Panc1 (cell line): ENCODE data around the gene DENND1C. TPM values are rescaled to one million over a fixed set of nuclear protein-coding genes. Genes with fewer than 3 reads are reported as not detected.

Experiments
- ATAC-seq: fragments of 200-7000 bp; cut with Tn5 transposase; 2 replicates; pipeline ENCODE4 v1.9.1; 2020; ENCODE audit warnings: mild to moderate bottlenecking, moderate library complexity
- BruUV-seq: library from RNA; stranded (reverse); fragments of 400-500 nt; replicated peaks from 2 replicates; lab custom pipeline; 2021; lab: Mats Ljungman, UMichigan
- CTCF ChIA-PET: fragments of 300-600 bp; sonication (Branson Sonifier 250); formaldehyde crosslinking; loops from one replicate; lab custom pipeline; 2022; ENCODE audit warnings: antibody characterized with exemption; lab: Charles Lee
- POLR2A ChIA-PET: fragments of 300-600 bp; sonication (Branson Sonifier 250); formaldehyde crosslinking; loops from one replicate; lab custom pipeline; 2022; ENCODE audit warnings: antibody characterized with exemption; lab: Charles Lee
- DNase-seq: peaks from one replicate; pipeline ENCODE4 v3.0.0-alpha.2; 2010; ENCODE audit warnings: low read depth, low spot score
- H3K27ac ChIP-seq: 2 replicates; pipeline ENCODE4 v1.5.1; 2011; ENCODE audit warnings: mild to moderate bottlenecking, low read length, inconsistent platforms
- H3K27me3 ChIP-seq: fragments of 200-500 bp; sonication (Bioruptor generic); 2 replicates; pipeline ENCODE4 v1.6.0; 2014; ENCODE audit warnings: low read length, inconsistent platforms; ENCODE audit not compliant: control insufficient read depth, insufficient read depth
- H3K36me3 ChIP-seq: fragments of 200-500 bp; sonication (Bioruptor generic); 2 replicates; pipeline ENCODE4 v1.5.1; 2014; ENCODE audit warnings: inconsistent platforms, mild to moderate bottlenecking, low read length, moderate library complexity; ENCODE audit not compliant: control insufficient read depth, insufficient read depth
- H3K4me1 ChIP-seq: 2 replicates; pipeline ENCODE4 v1.5.1; 2011; ENCODE audit warnings: inconsistent platforms, mild to moderate bottlenecking, low read length, moderate library complexity; ENCODE audit not compliant: control insufficient read depth, insufficient read depth
- H3K4me3 ChIP-seq, 2 experiments: 2 replicates each; pipeline ENCODE4 v1.5.1; 2011 to 2012; ENCODE audit warnings: low read depth in 2 of 2, low read length in 2 of 2, mild to moderate bottlenecking in 2 of 2, inconsistent platforms in 1 of 2, moderate library complexity in 1 of 2
- H3K9me3 ChIP-seq: fragments of 200-500 bp; sonication (Bioruptor generic); 2 replicates; pipeline ENCODE4 v1.5.1; 2014; ENCODE audit warnings: low read depth, mild to moderate bottlenecking, inconsistent platforms, low read length, moderate library complexity; ENCODE audit not compliant: control insufficient read depth, insufficient read depth
- POLR2AphosphoS5 ChIP-seq: IDR thresholded peaks from 2 replicates; pipeline ENCODE4 v1.6.1; 2012; ENCODE audit warnings: mild to moderate bottlenecking, low read depth, low read length, moderate library complexity
- SIN3A ChIP-seq: IDR thresholded peaks from 2 replicates; pipeline ENCODE4 v1.6.1; 2012; ENCODE audit warnings: low read depth, mild to moderate bottlenecking, low read length, moderate library complexity, borderline replicate concordance; ENCODE audit not compliant: insufficient read depth
- TCF7L2 ChIP-seq: IDR thresholded peaks from 2 replicates; pipeline ENCODE4 v1.6.1; 2011; ENCODE audit warnings: mild to moderate bottlenecking, low read depth, low read length, inconsistent platforms
- in situ Hi-C: cut with HindIII; loops from 2 replicates; pipeline ENCODE4 v1.10.0; 2016; ENCODE audit warnings: low sequenced_read_pairs, low pct_unique_long_range_greater_than_20kb
- intact Hi-C: fragments of 100-400 bp; cut with micrococcal nuclease; formaldehyde crosslinking; loops from one replicate; pipeline ENCODE4 v1.10.0; 2022; ENCODE audit not compliant: unreplicated experiment
- total RNA-seq: library from RNA; stranded (reverse); gene quantifications from one replicate; pipeline ENCODE4 v1.2.1, GENCODE V29; 2021; ENCODE audit not compliant: unreplicated experiment
- TF ChIP-seq, protein P1 (sequence below), 2 experiments: IDR thresholded peaks; 2 replicates each; pipeline ENCODE4 v1.6.1; 2011 to 2012; ENCODE audit warnings: low read depth in 2 of 2, control low read depth in 1 of 2, low read length in 1 of 2, mild to moderate bottlenecking in 1 of 2, moderate library complexity in 1 of 2; ENCODE audit not compliant: insufficient read depth in 1 of 2
- TF ChIP-seq, protein P2 (sequence below): fragments of 450-650 bp; IDR thresholded peaks from 2 replicates; pipeline ENCODE4 v1.5.1; 2017; ENCODE audit warnings: mild to moderate bottlenecking

Gene DENND1C
- total RNA-seq, 1 experiment from 2014 or later = 0.39 TPM

DNA sequence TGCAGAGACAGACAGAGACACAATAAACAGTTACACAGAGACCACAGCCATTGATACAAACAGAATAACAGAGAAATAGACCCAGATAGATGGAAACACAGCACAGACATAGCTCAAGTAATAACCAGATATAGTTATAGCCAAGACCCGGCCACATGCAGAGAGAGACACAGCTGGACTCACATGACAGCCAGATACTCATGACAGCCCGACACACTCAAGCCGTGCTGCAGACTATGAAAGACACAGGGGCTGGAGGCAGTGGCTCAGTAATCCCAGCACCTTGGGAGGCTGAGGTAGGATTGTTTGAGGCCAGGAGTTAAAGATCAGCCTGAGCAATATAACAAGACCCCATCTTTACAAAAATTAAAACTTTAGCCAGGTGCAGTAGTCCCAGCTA lies 1.6 kb upstream of the DENND1C start:
- no peak overlapping the region for H3K4me3 ChIP-seq

DNA sequence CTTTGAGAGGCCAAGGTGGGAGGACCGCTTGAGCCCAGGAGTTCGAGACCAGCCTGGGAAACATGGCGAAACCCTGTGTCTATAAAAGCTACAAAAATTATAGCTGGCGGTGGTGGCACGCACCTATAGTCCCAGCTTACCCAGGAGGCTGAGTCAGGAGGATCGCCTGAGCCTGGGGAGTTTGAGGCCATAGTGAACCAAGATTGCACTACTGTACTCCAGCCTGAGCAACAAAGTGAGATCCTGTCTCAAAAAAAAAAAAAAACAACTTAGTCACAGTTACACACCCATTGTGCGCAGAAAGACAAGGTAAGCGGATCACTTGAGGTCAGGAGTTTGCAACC lies 728 bp upstream of the DENND1C start:
- in situ Hi-C loops = no loop called here
- Histone ChIP-seq H3K4me1 (no peaks in the 10 kb centered on the region), H3K36me3 (no peaks in the 10 kb centered on the region), H3K9me3 (no peaks in the 10 kb centered on the region), H3K27me3 (no peaks in the 10 kb centered on the region), H3K27ac (no peak overlapping the region), H3K4me3 (no peak overlapping the region)
- intact Hi-C loops = no loop called here
- POLR2A ChIA-PET = no interaction called here
- CTCF ChIA-PET = no interaction called here
- no TSS peak for BruUV-seq
- no peak for ATAC-seq
- TF ChIP-seq, protein P1, sequence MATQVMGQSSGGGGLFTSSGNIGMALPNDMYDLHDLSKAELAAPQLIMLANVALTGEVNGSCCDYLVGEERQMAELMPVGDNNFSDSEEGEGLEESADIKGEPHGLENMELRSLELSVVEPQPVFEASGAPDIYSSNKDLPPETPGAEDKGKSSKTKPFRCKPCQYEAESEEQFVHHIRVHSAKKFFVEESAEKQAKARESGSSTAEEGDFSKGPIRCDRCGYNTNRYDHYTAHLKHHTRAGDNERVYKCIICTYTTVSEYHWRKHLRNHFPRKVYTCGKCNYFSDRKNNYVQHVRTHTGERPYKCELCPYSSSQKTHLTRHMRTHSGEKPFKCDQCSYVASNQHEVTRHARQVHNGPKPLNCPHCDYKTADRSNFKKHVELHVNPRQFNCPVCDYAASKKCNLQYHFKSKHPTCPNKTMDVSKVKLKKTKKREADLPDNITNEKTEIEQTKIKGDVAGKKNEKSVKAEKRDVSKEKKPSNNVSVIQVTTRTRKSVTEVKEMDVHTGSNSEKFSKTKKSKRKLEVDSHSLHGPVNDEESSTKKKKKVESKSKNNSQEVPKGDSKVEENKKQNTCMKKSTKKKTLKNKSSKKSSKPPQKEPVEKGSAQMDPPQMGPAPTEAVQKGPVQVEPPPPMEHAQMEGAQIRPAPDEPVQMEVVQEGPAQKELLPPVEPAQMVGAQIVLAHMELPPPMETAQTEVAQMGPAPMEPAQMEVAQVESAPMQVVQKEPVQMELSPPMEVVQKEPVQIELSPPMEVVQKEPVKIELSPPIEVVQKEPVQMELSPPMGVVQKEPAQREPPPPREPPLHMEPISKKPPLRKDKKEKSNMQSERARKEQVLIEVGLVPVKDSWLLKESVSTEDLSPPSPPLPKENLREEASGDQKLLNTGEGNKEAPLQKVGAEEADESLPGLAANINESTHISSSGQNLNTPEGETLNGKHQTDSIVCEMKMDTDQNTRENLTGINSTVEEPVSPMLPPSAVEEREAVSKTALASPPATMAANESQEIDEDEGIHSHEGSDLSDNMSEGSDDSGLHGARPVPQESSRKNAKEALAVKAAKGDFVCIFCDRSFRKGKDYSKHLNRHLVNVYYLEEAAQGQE (IDR thresholded peaks at IDR 0.05; ENCODE audit: insufficient read depth in 1 of 2, low read depth in 2 of 2, low read length in 1 of 2) = no peak
- TF ChIP-seq, protein P2, sequence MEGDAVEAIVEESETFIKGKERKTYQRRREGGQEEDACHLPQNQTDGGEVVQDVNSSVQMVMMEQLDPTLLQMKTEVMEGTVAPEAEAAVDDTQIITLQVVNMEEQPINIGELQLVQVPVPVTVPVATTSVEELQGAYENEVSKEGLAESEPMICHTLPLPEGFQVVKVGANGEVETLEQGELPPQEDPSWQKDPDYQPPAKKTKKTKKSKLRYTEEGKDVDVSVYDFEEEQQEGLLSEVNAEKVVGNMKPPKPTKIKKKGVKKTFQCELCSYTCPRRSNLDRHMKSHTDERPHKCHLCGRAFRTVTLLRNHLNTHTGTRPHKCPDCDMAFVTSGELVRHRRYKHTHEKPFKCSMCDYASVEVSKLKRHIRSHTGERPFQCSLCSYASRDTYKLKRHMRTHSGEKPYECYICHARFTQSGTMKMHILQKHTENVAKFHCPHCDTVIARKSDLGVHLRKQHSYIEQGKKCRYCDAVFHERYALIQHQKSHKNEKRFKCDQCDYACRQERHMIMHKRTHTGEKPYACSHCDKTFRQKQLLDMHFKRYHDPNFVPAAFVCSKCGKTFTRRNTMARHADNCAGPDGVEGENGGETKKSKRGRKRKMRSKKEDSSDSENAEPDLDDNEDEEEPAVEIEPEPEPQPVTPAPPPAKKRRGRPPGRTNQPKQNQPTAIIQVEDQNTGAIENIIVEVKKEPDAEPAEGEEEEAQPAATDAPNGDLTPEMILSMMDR = no peak
- TF ChIP-seq TCF7L2 (no peak), SIN3A (no peak), POLR2AphosphoS5 (no peak)
- no peak for DNase-seq

More for the DNA sequence above, 1.6 kb upstream of the DENND1C start:
- no peak for ATAC-seq
- POLR2A ChIA-PET = no interaction called here
- no peak for DNase-seq
- CTCF ChIA-PET = no interaction called here
- Histone ChIP-seq H3K9me3 (no peaks in the 10 kb centered on the region), H3K27ac (no peak overlapping the region), H3K36me3 (no peaks in the 10 kb centered on the region), H3K27me3 (no peaks in the 10 kb centered on the region), H3K4me1 (no peaks in the 10 kb centered on the region)
- TF ChIP-seq, protein P1 (IDR thresholded peaks at IDR 0.05; ENCODE audit: insufficient read depth in 1 of 2, low read depth in 2 of 2, low read length in 1 of 2) = no peak
- no peak for TF ChIP-seq POLR2AphosphoS5
- TF ChIP-seq TCF7L2 = no peak
- TF ChIP-seq SIN3A = no peak
- TF ChIP-seq, protein P2 = no peak
- intact Hi-C loops (no loop called here), in situ Hi-C loops (no loop called here)
- BruUV-seq = no TSS peak
